Brain microvascular endothelial cell (primary cell): ENCODE measurements around the gene MYOM1.
"Not testable (repeated sequence)": the region's sequence is repeated elsewhere in the genome, so short reads cannot be mapped to it uniquely, and the experiment has no call there.

Source experiments
- DNase-seq: peaks from one replicate; pipeline ENCODE4 v3.0.0-alpha.2; 2020
- H3K27ac ChIP-seq: fragments of 250-450 bp; sonication (Bioruptor Pico); 2 replicates; pipeline ENCODE4 v1.5.1; 2020; ENCODE audit warnings: mild to moderate bottlenecking, moderate library complexity
- H3K27me3 ChIP-seq: fragments of 250-450 bp; sonication (Bioruptor Pico); replicated peaks from 2 replicates; pipeline ENCODE4 v1.5.1; 2020; ENCODE audit warnings: mild to moderate bottlenecking
- H3K36me3 ChIP-seq: fragments of 250-450 bp; sonication (Bioruptor Pico); replicated peaks from 2 replicates; pipeline ENCODE4 v1.5.1; 2020; ENCODE audit warnings: mild to moderate bottlenecking
- H3K4me3 ChIP-seq: 2 replicates; pipeline ENCODE4 v1.5.1; 2011; ENCODE audit warnings: low read depth, mild to moderate bottlenecking, control low read depth, low read length, moderate library complexity
- in situ Hi-C: cut with HindIII; loops from 2 replicates; pipeline ENCODE4 v1.10.0; 2017; ENCODE audit warnings: low sequenced_read_pairs, low pct_ligation_motif_present
- TF ChIP-seq, protein P1 (sequence below): IDR thresholded peaks from 2 replicates; pipeline ENCODE4 v1.5.1; 2011; ENCODE audit warnings: low read depth, mild to moderate bottlenecking, moderate library complexity, low read length, control low read depth, inconsistent platforms; ENCODE audit errors: missing control alignments

The MYOM1 gene

DNA sequence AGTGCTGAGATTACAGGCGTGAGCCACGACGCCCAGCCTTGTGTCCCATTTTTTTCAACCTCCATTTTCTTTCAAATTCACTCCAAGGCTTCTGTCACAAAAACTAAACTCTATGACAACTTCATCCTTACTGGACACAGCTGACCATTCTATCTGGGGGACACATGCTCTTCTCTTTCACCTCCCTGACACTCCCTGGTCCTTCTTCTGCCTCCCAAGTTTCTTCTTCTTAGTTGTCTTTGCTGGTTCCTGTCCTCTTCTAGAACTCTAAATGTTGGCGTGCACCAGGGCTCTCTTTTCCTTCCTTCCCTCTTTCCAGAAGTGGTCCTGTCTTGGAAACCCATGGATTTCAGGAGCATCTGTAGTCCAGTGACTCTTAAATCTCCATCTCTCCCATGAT lies 166.7 kb downstream of the MYOM1 start:
- Histone ChIP-seq H3K27ac (no peak overlapping the region), H3K27me3 (no peaks in the 10 kb centered on the region), H3K36me3 (no peaks in the 10 kb centered on the region), H3K4me3 (no peak overlapping the region)
- no peak for DNase-seq
- in situ Hi-C loops: no loop called here
- TF ChIP-seq, protein P1, sequence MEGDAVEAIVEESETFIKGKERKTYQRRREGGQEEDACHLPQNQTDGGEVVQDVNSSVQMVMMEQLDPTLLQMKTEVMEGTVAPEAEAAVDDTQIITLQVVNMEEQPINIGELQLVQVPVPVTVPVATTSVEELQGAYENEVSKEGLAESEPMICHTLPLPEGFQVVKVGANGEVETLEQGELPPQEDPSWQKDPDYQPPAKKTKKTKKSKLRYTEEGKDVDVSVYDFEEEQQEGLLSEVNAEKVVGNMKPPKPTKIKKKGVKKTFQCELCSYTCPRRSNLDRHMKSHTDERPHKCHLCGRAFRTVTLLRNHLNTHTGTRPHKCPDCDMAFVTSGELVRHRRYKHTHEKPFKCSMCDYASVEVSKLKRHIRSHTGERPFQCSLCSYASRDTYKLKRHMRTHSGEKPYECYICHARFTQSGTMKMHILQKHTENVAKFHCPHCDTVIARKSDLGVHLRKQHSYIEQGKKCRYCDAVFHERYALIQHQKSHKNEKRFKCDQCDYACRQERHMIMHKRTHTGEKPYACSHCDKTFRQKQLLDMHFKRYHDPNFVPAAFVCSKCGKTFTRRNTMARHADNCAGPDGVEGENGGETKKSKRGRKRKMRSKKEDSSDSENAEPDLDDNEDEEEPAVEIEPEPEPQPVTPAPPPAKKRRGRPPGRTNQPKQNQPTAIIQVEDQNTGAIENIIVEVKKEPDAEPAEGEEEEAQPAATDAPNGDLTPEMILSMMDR: no peak

DNA sequence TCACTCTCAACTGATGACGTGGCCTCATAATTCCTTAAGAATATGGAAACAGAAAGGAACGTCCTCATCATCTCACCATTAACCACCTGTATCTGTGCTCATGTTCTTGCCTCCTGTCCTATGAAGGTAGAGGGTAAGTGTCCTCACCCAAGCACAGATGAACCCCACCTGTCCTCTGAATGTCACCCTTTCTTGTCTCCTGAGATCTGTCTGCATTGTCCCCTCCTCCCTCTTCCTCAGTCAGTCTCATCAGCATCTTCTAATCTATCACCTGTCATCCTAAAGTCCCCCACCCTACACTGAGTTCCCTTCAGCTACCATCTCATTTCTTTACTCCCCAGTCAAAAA lies 167.4 kb downstream of the MYOM1 start:
- TF ChIP-seq, protein P1: no peak

DNA sequence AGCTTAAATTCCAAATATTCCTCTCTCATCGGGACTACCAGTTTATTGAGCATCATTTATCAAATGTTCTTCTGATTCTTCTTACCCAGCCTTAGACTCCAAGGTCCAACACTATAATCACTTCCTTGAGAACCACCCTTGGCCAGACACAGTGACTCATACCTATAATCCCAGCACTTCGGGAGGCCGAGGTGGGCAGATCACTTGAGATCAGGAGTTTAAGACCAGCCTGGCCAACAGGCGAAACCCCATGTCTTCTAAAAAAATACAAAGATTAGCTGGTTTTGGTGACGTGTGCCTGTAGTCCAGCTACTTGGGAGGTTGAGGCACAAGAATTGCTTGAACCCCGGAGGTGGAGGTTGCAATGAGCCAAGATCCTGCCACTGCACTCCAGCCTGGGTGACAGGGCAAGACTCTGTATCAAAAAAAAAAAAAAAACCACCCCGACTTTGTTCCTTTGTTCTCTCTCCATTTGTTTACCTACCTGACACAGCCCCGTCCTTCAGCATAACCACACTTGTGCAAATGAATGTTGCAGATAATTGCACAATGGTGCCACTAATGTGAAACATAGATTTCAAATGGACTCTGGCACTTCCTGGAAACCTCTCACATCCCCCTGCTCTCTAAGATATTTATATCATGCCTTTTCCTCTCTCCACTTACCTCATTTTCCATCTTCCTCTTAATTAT lies 167.9 kb downstream of the MYOM1 start:
- H3K27me3 ChIP-seq: no peaks in the 10 kb centered on the region
- TF ChIP-seq, protein P1: no peak
- no peak overlapping the region for H3K27ac ChIP-seq
- DNase-seq: no peak
- H3K36me3 ChIP-seq: no peaks in the 10 kb centered on the region
- in situ Hi-C loops: no loop called here
- H3K4me3 ChIP-seq: no peak overlapping the region

More for the DNA sequence above, 167.4 kb downstream of the MYOM1 start:
- no peaks in the 10 kb centered on the region for H3K27me3 ChIP-seq
- no peak for DNase-seq
- H3K36me3 ChIP-seq: no peaks in the 10 kb centered on the region
- H3K27ac ChIP-seq: no peak overlapping the region
- in situ Hi-C loops: no loop called here
- H3K4me3 ChIP-seq: no peak overlapping the region

DNA sequence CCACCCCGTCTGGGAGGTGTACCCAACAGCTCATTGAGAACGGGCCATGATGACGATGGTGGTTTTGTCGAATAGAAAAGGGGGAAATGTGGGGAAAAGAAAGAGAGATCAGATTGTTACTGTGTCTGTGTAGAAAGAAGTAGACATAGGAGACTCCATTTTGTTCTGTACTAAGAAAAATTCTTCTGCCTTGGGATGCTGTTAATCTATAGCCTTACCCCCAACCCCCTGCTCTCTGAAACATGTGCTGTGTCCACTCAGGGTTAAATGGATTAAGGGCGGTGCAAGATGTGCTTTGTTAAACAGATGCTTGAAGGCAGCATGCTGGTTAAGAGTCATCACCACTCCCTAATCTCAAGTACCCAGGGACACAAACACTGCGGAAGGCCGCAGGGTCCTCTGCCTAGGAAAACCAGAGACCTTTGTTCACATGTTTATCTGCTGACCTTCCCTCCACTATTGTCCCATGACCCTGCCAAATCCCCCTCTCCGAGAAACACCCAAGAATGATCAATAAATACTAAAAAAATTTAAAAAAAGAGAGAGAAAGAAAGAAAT lies 169.8 kb downstream of the MYOM1 start:
- H3K36me3 ChIP-seq, H3K27ac ChIP-seq, in situ Hi-C loops, H3K27me3 ChIP-seq, DNase-seq, H3K4me3 ChIP-seq: not testable (repeated sequence)

DNA sequence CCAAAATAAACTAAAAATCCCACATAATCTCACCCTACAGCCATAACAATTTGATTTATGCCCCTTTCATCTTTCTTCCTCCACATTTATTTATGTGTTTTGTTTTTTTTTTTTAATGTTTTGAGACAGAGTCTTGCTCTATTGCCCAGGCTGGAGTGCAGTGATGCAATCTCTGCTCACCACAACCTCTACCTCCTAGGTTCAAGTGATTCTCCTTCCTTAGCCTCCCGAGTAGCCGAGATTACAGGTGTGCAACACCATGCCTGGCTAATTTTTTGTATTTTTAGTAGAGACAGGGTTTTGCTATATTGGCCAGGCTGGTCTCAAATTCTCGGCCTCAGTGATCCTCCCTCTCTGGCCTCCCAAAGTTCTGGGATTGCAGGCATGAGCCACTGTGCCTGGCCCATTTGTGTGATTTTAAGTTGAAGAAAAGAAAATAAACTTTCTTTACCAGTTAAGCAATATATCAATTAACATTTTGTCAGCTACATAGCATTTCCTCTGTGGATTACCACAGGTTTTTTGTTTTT lies 170.9 kb downstream of the MYOM1 start:
- in situ Hi-C loops: no loop called here
- Histone ChIP-seq H3K27ac (no peak overlapping the region), H3K4me3 (no peak overlapping the region), H3K36me3 (no peaks in the 10 kb centered on the region), H3K27me3 (no peaks in the 10 kb centered on the region)
- TF ChIP-seq, protein P1: no peak
- no peak for DNase-seq

DNA sequence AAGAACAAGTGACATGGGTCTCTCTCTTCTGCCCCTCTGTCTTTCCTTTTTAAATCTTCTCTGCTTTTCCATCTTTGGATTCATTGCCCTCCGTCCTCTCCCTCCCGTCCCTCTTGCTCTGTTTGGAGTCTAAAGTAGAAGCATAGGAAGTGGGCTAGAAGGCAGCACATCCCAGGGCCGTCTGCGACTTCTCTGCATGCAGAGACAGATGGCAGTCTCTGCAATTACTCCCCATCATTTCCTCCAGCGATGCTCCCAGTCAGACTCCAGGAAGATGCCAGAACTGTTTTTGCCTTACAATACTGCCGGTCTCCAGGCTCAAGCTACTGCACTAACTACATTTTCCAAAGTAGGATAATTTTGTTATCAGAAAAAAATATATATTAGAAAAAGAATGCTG lies 171.6 kb downstream of the MYOM1 start:
- Histone ChIP-seq H3K27ac (no peak overlapping the region), H3K4me3 (no peak overlapping the region), H3K27me3 (no peaks in the 10 kb centered on the region), H3K36me3 (no peaks in the 10 kb centered on the region)
- TF ChIP-seq, protein P1: no peak
- in situ Hi-C loops: no loop called here
- no peak for DNase-seq
